Stimulated activated naive CD4-positive, alpha-beta T cell (primary cell): ENCODE data around the gene PRRG1.
"Not testable (repeated sequence)": the region's sequence is repeated elsewhere in the genome, so short reads cannot be mapped to it uniquely, and the experiment has no call there.

Experiments used
- DNase-seq, 6 experiments: peaks; one replicate each; lab custom pipeline; 2025; lab: John Stamatoyannopoulos, UW

Gene PRRG1

GRCh38 chrX:37349221-37350033, at the start of gene PRRG1:
TSS of gene PRRG1 (plus strand) at chrX:37349364. CDS start at chrX:37406250, 56,886 bp downstream.
- DNase-seq = no peak

GRCh38 chrX:37302569-37302968, 46.6 kb upstream of the PRRG1 start:
- no peak for DNase-seq

GRCh38 chrX:37305238-37305637, 43.9 kb upstream of the PRRG1 start:
- DNase-seq = not testable (repeated sequence)

- DNase-seq = no peak
Measured at GRCh38 chrX:37314531-37314930, 34.6 kb upstream of the PRRG1 start.

GRCh38 chrX:37315511-37316248, 33.5 kb upstream of the PRRG1 start:
- no peak for DNase-seq

GRCh38 chrX:37320541-37321203, 28.5 kb upstream of the PRRG1 start:
- no peak for DNase-seq

GRCh38 chrX:37330642-37331041, 18.5 kb upstream of the PRRG1 start:
- no peak for DNase-seq

- no peak for DNase-seq
Measured at GRCh38 chrX:37331546-37331945, 17.6 kb upstream of the PRRG1 start.

GRCh38 chrX:37332055-37332454, 17.1 kb upstream of the PRRG1 start:
- DNase-seq = no peak

GRCh38 chrX:37332987-37333658, 16.0 kb upstream of the PRRG1 start:
- no peak for DNase-seq

- DNase-seq = no peak
Measured at GRCh38 chrX:37347420-37347819, 1.7 kb upstream of the PRRG1 start.

GRCh38 chrX:37348231-37348970, 763 bp upstream of the PRRG1 start:
- no peak for DNase-seq

GRCh38 chrX:37348971-37349220, 268 bp upstream of the PRRG1 start:
- DNase-seq = no peak

GRCh38 chrX:37350034-37350365, 836 bp downstream of the PRRG1 start:
- DNase-seq = no peak

- DNase-seq = no peak
Measured at GRCh38 chrX:37353646-37354045, 4.5 kb downstream of the PRRG1 start.

- no peak for DNase-seq
Measured at GRCh38 chrX:37357436-37357835, 8.3 kb downstream of the PRRG1 start.

- DNase-seq = no peak
Measured at GRCh38 chrX:37361596-37361995, 12.4 kb downstream of the PRRG1 start.

- DNase-seq = no peak
Measured at GRCh38 chrX:37364666-37365065, 15.5 kb downstream of the PRRG1 start.

- DNase-seq = no peak
Measured at GRCh38 chrX:37367946-37368345, 18.8 kb downstream of the PRRG1 start.

- no peak for DNase-seq
Measured at GRCh38 chrX:37370499-37371141, 21.5 kb downstream of the PRRG1 start.

- DNase-seq = no peak
Measured at GRCh38 chrX:37371578-37371991, 22.4 kb downstream of the PRRG1 start.
